Neutrophil (primary cell): ENCODE measurements around the gene ZNF232.
"Not testable (repeated sequence)": the region's sequence is repeated elsewhere in the genome, so short reads cannot be mapped to it uniquely, and the experiment has no call there.

Experiments
- H3K27ac ChIP-seq: fragments of 200-600 bp; sonication (generic); 2 replicates; pipeline ENCODE4 v1.5.1; 2016; ENCODE audit warnings: mild to moderate bottlenecking, moderate library complexity
- H3K27me3 ChIP-seq: fragments of 200-600 bp; sonication (generic); 2 replicates; pipeline ENCODE4 v1.6.0; 2016; ENCODE audit warnings: mild to moderate bottlenecking
- H3K36me3 ChIP-seq: fragments of 200-600 bp; sonication (generic); 2 replicates; pipeline ENCODE4 v1.5.1; 2017
- H3K4me1 ChIP-seq, 2 experiments: fragments of 200-600 bp in 1 of 2; sonication (generic) in 1 of 2; 1 replicate in 1 of 2; 2 replicates in 1 of 2; pipeline versions ENCODE4 v1.5.1 to v1.6.1; 2013 to 2016; ENCODE audit warnings: low read depth in 1 of 2, low read length in 1 of 2, mild to moderate bottlenecking in 1 of 2, moderate library complexity in 1 of 2; ENCODE audit not compliant: control insufficient read depth in 1 of 2, insufficient read depth in 1 of 2
- H3K4me3 ChIP-seq, 2 experiments: fragments of 200-600 bp in 1 of 2; sonication (generic) in 1 of 2; 1 replicate in 1 of 2; 2 replicates in 1 of 2; pipeline ENCODE4 v1.5.1; 2013 to 2016; ENCODE audit warnings: low read depth in 1 of 2, low read length in 1 of 2, mild to moderate bottlenecking in 1 of 2, moderate library complexity in 1 of 2
- H3K9me3 ChIP-seq: fragments of 200-600 bp; sonication (generic); 2 replicates; pipeline ENCODE4 v1.5.1; 2016
- CTCF ChIP-seq: fragments of 200-600 bp; sonication (generic); IDR thresholded peaks from 2 replicates; pipeline ENCODE4 v1.5.1; 2016; ENCODE audit warnings: antibody characterized with exemption

ZNF232 gene

DNA sequence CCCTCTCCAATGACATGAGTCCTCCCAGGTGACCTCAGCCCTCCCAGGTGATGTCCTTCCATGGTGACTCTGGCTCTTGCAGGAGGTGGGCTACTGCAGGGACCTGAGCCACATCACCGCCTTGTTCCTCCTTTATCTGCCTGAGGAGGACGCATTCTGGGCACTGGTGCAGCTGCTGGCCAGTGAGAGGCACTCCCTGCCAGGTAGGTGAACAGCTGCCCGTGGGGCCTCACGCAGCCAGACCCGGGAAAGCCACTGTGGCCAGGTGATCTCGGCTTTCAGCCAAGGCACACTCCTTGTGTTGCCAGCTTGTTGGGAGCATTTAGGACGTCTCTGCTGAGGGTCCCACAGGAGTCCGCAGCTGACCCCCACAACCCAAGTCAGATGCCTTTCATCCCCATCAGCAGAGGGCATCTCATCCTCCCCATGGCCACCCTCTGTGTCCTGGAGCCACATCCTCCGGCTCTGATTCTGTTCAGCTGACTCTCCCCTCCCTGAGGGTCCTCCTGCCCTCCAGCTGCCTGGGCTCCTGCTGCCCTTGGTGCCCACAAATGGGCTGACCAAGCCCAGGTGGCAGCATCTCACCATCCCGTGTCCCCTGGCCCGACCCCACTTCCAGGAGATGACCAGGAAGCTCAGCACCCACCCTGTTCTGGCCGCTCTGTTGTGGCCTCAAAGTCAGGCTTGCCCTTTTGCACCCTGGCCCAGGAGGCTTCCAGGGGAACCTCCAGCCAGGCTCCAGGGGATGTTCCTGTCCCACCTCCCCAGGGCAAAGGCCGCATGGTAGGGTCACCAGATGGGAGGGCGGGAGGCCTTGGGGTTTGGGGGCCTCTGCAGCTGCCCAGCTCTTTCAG is 24.3 kb upstream of the ZNF232 start:
- H3K27me3 ChIP-seq: no peaks in the 10 kb centered on the region
- no peaks in the 10 kb centered on the region for H3K9me3 ChIP-seq
- H3K4me3 ChIP-seq: no peak overlapping the region
- no peak for TF ChIP-seq CTCF
- peaks cover 0 to 5% of the 10 kb centered on the region in 2 experiments for H3K4me1 ChIP-seq
- H3K27ac ChIP-seq: no peak overlapping the region
- no peaks in the 10 kb centered on the region for H3K36me3 ChIP-seq

- H3K27me3 ChIP-seq, H3K4me3 ChIP-seq, H3K4me1 ChIP-seq, H3K36me3 ChIP-seq, H3K27ac ChIP-seq, H3K9me3 ChIP-seq: not testable (repeated sequence)
Measured at GRCh38 chr17:5135131-5135712, 23.5 kb upstream of the ZNF232 start.

DNA sequence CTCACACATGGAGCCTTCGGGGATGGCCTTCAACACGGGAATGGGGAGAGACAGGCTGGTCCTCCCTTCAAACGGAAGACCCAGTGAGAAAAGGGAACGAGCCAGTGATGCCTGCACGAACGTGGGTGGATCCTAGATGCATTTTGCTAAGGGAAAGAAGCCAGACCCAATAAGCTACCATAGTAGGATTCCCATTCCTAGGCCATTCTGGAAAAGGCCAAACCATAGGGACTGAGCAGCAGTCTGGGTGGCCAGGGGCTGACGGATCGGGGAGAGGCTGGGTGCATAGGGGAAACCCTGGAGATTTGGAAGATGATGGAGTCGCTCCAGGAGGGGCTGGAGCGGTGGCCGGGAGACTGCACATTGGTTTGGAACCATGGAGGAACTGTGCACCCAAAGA is 22.9 kb upstream of the ZNF232 start:
- not testable (repeated sequence) for H3K9me3 ChIP-seq, H3K27me3 ChIP-seq, H3K27ac ChIP-seq, H3K36me3 ChIP-seq, H3K4me1 ChIP-seq, H3K4me3 ChIP-seq

GRCh38 chr17:5133961-5134360 is 22.3 kb upstream of the ZNF232 start:
- H3K27me3 ChIP-seq, H3K36me3 ChIP-seq, H3K4me3 ChIP-seq, H3K27ac ChIP-seq, H3K4me1 ChIP-seq, H3K9me3 ChIP-seq: not testable (repeated sequence)

- Histone ChIP-seq H3K27me3 (no peaks in the 10 kb centered on the region), H3K4me3 (no peak overlapping the region), H3K9me3 (no peaks in the 10 kb centered on the region), H3K36me3 (no peaks in the 10 kb centered on the region), H3K27ac (no peak overlapping the region), H3K4me1 (no peaks in the 10 kb centered on the region)
- no peak for TF ChIP-seq CTCF
Measured at GRCh38 chr17:5133311-5133710, 21.6 kb upstream of the ZNF232 start.

- not testable (repeated sequence) for H3K36me3 ChIP-seq, H3K4me3 ChIP-seq, H3K4me1 ChIP-seq, H3K27me3 ChIP-seq, H3K9me3 ChIP-seq, H3K27ac ChIP-seq
Measured at GRCh38 chr17:5132503-5133225, 21.0 kb upstream of the ZNF232 start.

GRCh38 chr17:5131799-5132502 is 20.3 kb upstream of the ZNF232 start:
- not testable (repeated sequence) for H3K36me3 ChIP-seq, H3K4me3 ChIP-seq, H3K9me3 ChIP-seq, H3K4me1 ChIP-seq, H3K27ac ChIP-seq, H3K27me3 ChIP-seq
